HCT116 (cell line): ENCODE data around the gene PRSS35. TPM values are rescaled to one million over a fixed set of nuclear protein-coding genes. Genes with fewer than 3 reads are reported as not detected.

ENCODE experiments used
- ATAC-seq: fragments of 200-7000 bp; cut with Tn5 transposase; 2 replicates; pipeline ENCODE4 v1.9.1; 2020; ENCODE audit warnings: mild to moderate bottlenecking, moderate library complexity
- BruUV-seq: library from RNA; stranded (reverse); fragments of 400-500 nt; replicated peaks from 2 replicates; lab custom pipeline; 2021; lab: Mats Ljungman, UMichigan
- CTCF ChIA-PET: fragments of 300-600 bp; sonication (Branson Sonifier 250); formaldehyde crosslinking; loops from one replicate; lab custom pipeline; 2021; ENCODE audit warnings: antibody characterized with exemption; lab: Charles Lee
- POLR2A ChIA-PET: fragments of 300-600, 350-600 bp; sonication (Branson Sonifier 250); formaldehyde crosslinking; loops from one replicate; lab custom pipeline; 2021; ENCODE audit warnings: antibody characterized with exemption; lab: Charles Lee
- RAD21 ChIA-PET, 2 experiments: fragments of 300-600 bp; sonication (Branson Sonifier 250); formaldehyde crosslinking; loops; one replicate each; lab custom pipeline; 2023; ENCODE audit warnings: low total read pairs in 2 of 2; ENCODE audit not compliant: uncharacterized antibody in 2 of 2, unreplicated experiment in 2 of 2, low non-redundant PET in 1 of 2; lab: Charles Lee
- DNase-seq: peaks from one replicate; pipeline ENCODE4 v3.0.0-alpha.2; 2010; ENCODE audit warnings: low read depth, low spot score
- H2AFZ ChIP-seq: fragments of 200-600 bp; shearing (Covaris generic), sonication (generic); 2 replicates; pipeline ENCODE4 v1.6.1; 2017; ENCODE audit warnings: low read depth, mixed run types, mixed read lengths, antibody characterized with exemption, low read length; ENCODE audit not compliant: poor library complexity, severe bottlenecking
- H3K27ac ChIP-seq: 2 replicates; pipeline ENCODE4 v1.5.1; 2012; ENCODE audit warnings: low read depth, low read length
- H3K27me3 ChIP-seq: fragments of 200-600 bp; sonication (generic); 2 replicates; pipeline ENCODE4 v1.6.1; 2016; ENCODE audit warnings: mixed run types, low read length, mixed read lengths; ENCODE audit not compliant: insufficient read depth
- H3K36me3 ChIP-seq, 2 experiments: fragments of 200-500 bp in 1 of 2; fragments of 200-600 bp in 1 of 2; sonication (Bioruptor generic) in 1 of 2; sonication (generic) in 1 of 2; 2 replicates each; pipeline versions ENCODE4 v1.5.1 to v1.6.1; 2014 to 2016; ENCODE audit warnings: low read length in 2 of 2, inconsistent platforms in 1 of 2, mixed read lengths in 1 of 2, mixed run types in 1 of 2; ENCODE audit not compliant: insufficient read depth in 2 of 2, control insufficient read depth in 1 of 2
- H3K4me1 ChIP-seq, 2 experiments: fragments of 200-600 bp in 1 of 2; sonication (generic) in 1 of 2; 2 replicates each; pipeline versions ENCODE4 v1.5.1 to v1.6.1; 2012 to 2017; ENCODE audit warnings: low read length in 2 of 2, inconsistent platforms in 1 of 2, mild to moderate bottlenecking in 1 of 2, mixed read lengths in 1 of 2, mixed run types in 1 of 2, moderate library complexity in 1 of 2; ENCODE audit not compliant: insufficient read depth in 2 of 2, control insufficient read depth in 1 of 2
- H3K4me2 ChIP-seq: fragments of 200-600 bp; sonication (generic); 2 replicates; pipeline ENCODE4 v1.6.1; 2017; ENCODE audit warnings: mixed run types, low read length, mixed read lengths
- H3K4me3 ChIP-seq, 2 experiments: fragments of 200-600 bp in 1 of 2; sonication (generic) in 1 of 2; replicated peaks in 1 of 2; 2 replicates each; pipeline ENCODE4 v1.5.1; 2011 to 2016; ENCODE audit warnings: low read length in 2 of 2, control low read depth in 1 of 2, low read depth in 1 of 2, mild to moderate bottlenecking in 1 of 2, mixed read lengths in 1 of 2, mixed run types in 1 of 2
- H3K79me2 ChIP-seq: fragments of 200-600 bp; sonication (generic); 2 replicates; pipeline ENCODE4 v1.6.1; 2017; ENCODE audit warnings: mild to moderate bottlenecking, mixed run types, low read length, moderate library complexity, mixed read lengths; ENCODE audit not compliant: insufficient read depth
- H3K9ac ChIP-seq: fragments of 200-600 bp; sonication (generic); 2 replicates; pipeline ENCODE4 v1.6.1; 2016; ENCODE audit warnings: low read length, mixed read lengths
- H3K9me2 ChIP-seq: fragments of 200-600 bp; sonication (generic), shearing (Covaris generic); 2 replicates; pipeline ENCODE4 v1.6.1; 2017; ENCODE audit warnings: mixed run types, mild to moderate bottlenecking, moderate library complexity; ENCODE audit not compliant: insufficient read depth
- H3K9me3 ChIP-seq, 2 experiments: fragments of 200-500 bp in 1 of 2; fragments of 200-600 bp in 1 of 2; sonication (Bioruptor generic) in 1 of 2; sonication (generic) in 1 of 2; 2 replicates each; pipeline ENCODE4 v1.6.1; 2014 to 2017; ENCODE audit warnings: low read length in 2 of 2, mixed read lengths in 2 of 2, inconsistent platforms in 1 of 2, low read depth in 1 of 2, mild to moderate bottlenecking in 1 of 2, mixed run types in 1 of 2, moderate library complexity in 1 of 2; ENCODE audit not compliant: control insufficient read depth in 1 of 2, insufficient read depth in 1 of 2
- H4K20me1 ChIP-seq: fragments of 200-600 bp; sonication (generic), shearing (Covaris generic); 2 replicates; pipeline ENCODE4 v1.6.1; 2017; ENCODE audit warnings: mixed run types, mild to moderate bottlenecking, moderate library complexity; ENCODE audit not compliant: insufficient read depth
- CBX3 ChIP-seq: IDR thresholded peaks from 2 replicates; pipeline ENCODE4 v1.6.1; 2012; ENCODE audit warnings: low read depth
- CEBPB ChIP-seq: IDR thresholded peaks from 2 replicates; pipeline ENCODE4 v1.6.1; 2012; ENCODE audit warnings: low read depth
- EGR1 ChIP-seq: IDR thresholded peaks from 2 replicates; pipeline ENCODE4 v1.6.1; 2012; ENCODE audit warnings: low read depth
- ELF1 ChIP-seq: IDR thresholded peaks from 2 replicates; pipeline ENCODE4 v1.6.1; 2012; ENCODE audit warnings: low read depth, borderline replicate concordance
- EZH2 ChIP-seq: fragments of 200-600 bp; sonication (generic); IDR thresholded peaks from 2 replicates; pipeline ENCODE4 v1.6.1; 2017; ENCODE audit warnings: antibody characterized with exemption, mixed run types
- FOSL1 ChIP-seq: IDR thresholded peaks from 2 replicates; pipeline ENCODE4 v1.6.1; 2012; ENCODE audit warnings: low read depth
- JUND ChIP-seq: IDR thresholded peaks from 2 replicates; pipeline ENCODE4 v1.6.1; 2012
- POLR2A ChIP-seq: IDR thresholded peaks from 2 replicates; pipeline ENCODE4 v1.7.0; 2011; ENCODE audit warnings: borderline replicate concordance; ENCODE audit not compliant: insufficient read depth, insufficient read length; ENCODE audit errors: extremely low read depth
- POLR2AphosphoS5 ChIP-seq: IDR thresholded peaks from 2 replicates; pipeline ENCODE4 v1.6.1; 2011; ENCODE audit warnings: mild to moderate bottlenecking, low read depth, low read length, moderate library complexity
- RAD21 ChIP-seq: IDR thresholded peaks from 2 replicates; pipeline ENCODE4 v1.6.1; 2012; ENCODE audit warnings: low read depth, mild to moderate bottlenecking
- SIN3A ChIP-seq: IDR thresholded peaks from 2 replicates; pipeline ENCODE4 v1.6.1; 2012; ENCODE audit warnings: low read depth
- SP1 ChIP-seq: IDR thresholded peaks from 2 replicates; pipeline ENCODE4 v1.6.1; 2012; ENCODE audit warnings: low read depth
- SRF ChIP-seq: IDR thresholded peaks from 2 replicates; pipeline ENCODE4 v1.6.1; 2012; ENCODE audit warnings: low read depth
- TCF7L2 ChIP-seq: IDR thresholded peaks from 2 replicates; pipeline ENCODE4 v1.7.0; 2011; ENCODE audit warnings: borderline replicate concordance, inconsistent platforms; ENCODE audit not compliant: insufficient read depth, insufficient read length; ENCODE audit errors: extremely low read depth
- YY1 ChIP-seq: IDR thresholded peaks from 2 replicates; pipeline ENCODE4 v1.6.1; 2011; ENCODE audit warnings: low read length, low read depth, moderate library complexity, mild to moderate bottlenecking; ENCODE audit not compliant: insufficient replicate concordance; ENCODE audit errors: extremely low read depth
- ZFX ChIP-seq: fragments of 450-650 bp; IDR thresholded peaks from 2 replicates; pipeline ENCODE4 v1.6.1; 2017
- ZNF274 ChIP-seq: fragments of 200-500 bp; sonication (Bioruptor generic); IDR thresholded peaks from 2 replicates; pipeline ENCODE4 v1.6.1; 2014; ENCODE audit warnings: mild to moderate bottlenecking, low read depth, low read length, inconsistent platforms
- intact Hi-C: fragments of 100-400 bp; cut with micrococcal nuclease; formaldehyde crosslinking; loops from 2 replicates; pipeline ENCODE4 v1.10.0; 2022
- total RNA-seq: library from RNA; stranded (reverse); gene quantifications from one replicate; pipeline ENCODE4 v1.2.1, GENCODE V29; 2021; ENCODE audit not compliant: unreplicated experiment
- TF ChIP-seq, protein P1 (sequence below): IDR thresholded peaks from 2 replicates; pipeline ENCODE4 v1.6.1; 2012
- TF ChIP-seq, protein P2 (sequence below): IDR thresholded peaks from 2 replicates; pipeline ENCODE4 v1.6.1; 2012
- TF ChIP-seq, protein P3 (sequence below): IDR thresholded peaks from 2 replicates; pipeline ENCODE4 v1.6.1; 2011; ENCODE audit warnings: mild to moderate bottlenecking, low read length, moderate library complexity; ENCODE audit not compliant: insufficient replicate concordance; ENCODE audit errors: extremely low read depth

PRSS35 gene
- total RNA-seq, 1 experiment from 2014 or later = 0.37 TPM

- Histone ChIP-seq H3K9ac (no peak overlapping the region), H3K27me3 (no peaks in the 10 kb centered on the region), H4K20me1 (no peaks in the 10 kb centered on the region), H3K9me2 (no peaks in the 10 kb centered on the region), H3K4me2 (no peak overlapping the region), H3K4me1 (peaks cover 0 to 10% of the 10 kb centered on the region in 2 experiments; a peak in 1 of 4 replicates), H3K4me3 (no peak overlapping the region), H3K9me3 (no peaks in the 10 kb centered on the region), H3K36me3 (no peaks in the 10 kb centered on the region), H3K79me2 (no peaks in the 10 kb centered on the region), H3K27ac (no peak overlapping the region), H2AFZ (no peak overlapping the region)
- TF ChIP-seq ZNF274 = no peak
- TF ChIP-seq, protein P1, sequence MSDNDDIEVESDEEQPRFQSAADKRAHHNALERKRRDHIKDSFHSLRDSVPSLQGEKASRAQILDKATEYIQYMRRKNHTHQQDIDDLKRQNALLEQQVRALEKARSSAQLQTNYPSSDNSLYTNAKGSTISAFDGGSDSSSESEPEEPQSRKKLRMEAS = no peak
- no peak for TF ChIP-seq EZH2
- no peak for TF ChIP-seq POLR2A
- no peak for TF ChIP-seq SP1
- no peak for TF ChIP-seq SRF
- TF ChIP-seq YY1 = no peak
- TF ChIP-seq TCF7L2 = no peak
- ATAC-seq = no peak
- intact Hi-C loops = no loop called here
- RAD21 ChIA-PET = no interaction called here
- POLR2A ChIA-PET = no interaction called here
- DNase-seq = no peak
- CTCF ChIA-PET = interaction anchor here (2.0 to 6.9 kb wide), 2 partner anchors 91 to 443 kb away, joined by 7 to 120 read pairs; partner anchors contain the start of genes DOP1A and UBE3D
- no TSS peak for BruUV-seq
These were observed 2.9 kb upstream of the PRSS35 start for GRCh38 chr6:83509441-83509840.

DNA sequence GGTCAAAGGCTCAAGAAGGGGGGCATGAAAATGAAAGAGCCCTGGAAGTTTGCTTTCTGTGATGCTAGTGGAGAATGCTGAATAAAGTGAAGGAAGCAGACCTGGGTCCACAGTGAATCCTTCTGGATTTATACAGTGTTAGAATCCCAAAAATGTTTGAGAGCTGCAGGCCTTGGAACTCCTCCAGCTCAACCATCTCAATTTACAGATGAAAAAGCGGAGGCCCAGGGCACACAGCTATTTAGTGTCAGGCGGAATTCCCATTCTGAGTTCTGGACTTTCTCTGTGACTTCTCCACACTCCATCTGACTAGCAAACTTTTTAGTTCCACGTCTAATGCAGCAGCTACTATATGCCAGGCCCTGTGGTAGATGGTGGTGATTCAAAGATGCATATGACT, 1.5 kb upstream of the PRSS35 start:
- no peak overlapping the region for H3K27ac ChIP-seq
- H3K27me3 ChIP-seq = no peaks in the 10 kb centered on the region
- intact Hi-C loops = loop anchor here (5.0 kb wide), 1 partner anchor 1263 kb away; the partner anchor contains the start of gene IBTK
- no peaks in the 10 kb centered on the region for H3K36me3 ChIP-seq
- H3K4me3 ChIP-seq = no peak overlapping the region
- no peaks in the 10 kb centered on the region for H3K79me2 ChIP-seq
- ChIA-PET POLR2A (no interaction called here), RAD21 (no interaction called here), CTCF (interaction anchor here (1.4 to 6.9 kb wide), 4 partner anchors 92 to 444 kb away, joined by 6 to 120 read pairs (median 16); partner anchors contain the start of genes DOP1A and UBE3D)
- H3K4me1 ChIP-seq = peaks cover 0 to 10% of the 10 kb centered on the region in 2 experiments; a peak in 1 of 4 replicates
- no peaks in the 10 kb centered on the region for H3K9me2 ChIP-seq
- peak overlapping the region; percentile 87 for H2AFZ ChIP-seq
- BruUV-seq = no TSS peak
- H4K20me1 ChIP-seq = no peaks in the 10 kb centered on the region
- no peak for ATAC-seq
- H3K9me3 ChIP-seq = no peaks in the 10 kb centered on the region
- H3K9ac ChIP-seq = no peak overlapping the region
- no peak for DNase-seq
- no peak overlapping the region for H3K4me2 ChIP-seq
- TF ChIP-seq SRF (no peak), RAD21 (no peak), JUND (no peak), FOSL1 (no peak), TCF7L2 (no peak), ZFX (no peak), CBX3 (no peak), SP1 (no peak), YY1 (no peak), ELF1 (no peak), EGR1 (no peak), POLR2AphosphoS5 (no peak), SIN3A (no peak), POLR2A (no peak), CEBPB (no peak)
- TF ChIP-seq, protein P2, sequence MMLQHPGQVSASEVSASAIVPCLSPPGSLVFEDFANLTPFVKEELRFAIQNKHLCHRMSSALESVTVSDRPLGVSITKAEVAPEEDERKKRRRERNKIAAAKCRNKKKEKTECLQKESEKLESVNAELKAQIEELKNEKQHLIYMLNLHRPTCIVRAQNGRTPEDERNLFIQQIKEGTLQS = no peak
- TF ChIP-seq, protein P1 = no peak
- TF ChIP-seq, protein P3, sequence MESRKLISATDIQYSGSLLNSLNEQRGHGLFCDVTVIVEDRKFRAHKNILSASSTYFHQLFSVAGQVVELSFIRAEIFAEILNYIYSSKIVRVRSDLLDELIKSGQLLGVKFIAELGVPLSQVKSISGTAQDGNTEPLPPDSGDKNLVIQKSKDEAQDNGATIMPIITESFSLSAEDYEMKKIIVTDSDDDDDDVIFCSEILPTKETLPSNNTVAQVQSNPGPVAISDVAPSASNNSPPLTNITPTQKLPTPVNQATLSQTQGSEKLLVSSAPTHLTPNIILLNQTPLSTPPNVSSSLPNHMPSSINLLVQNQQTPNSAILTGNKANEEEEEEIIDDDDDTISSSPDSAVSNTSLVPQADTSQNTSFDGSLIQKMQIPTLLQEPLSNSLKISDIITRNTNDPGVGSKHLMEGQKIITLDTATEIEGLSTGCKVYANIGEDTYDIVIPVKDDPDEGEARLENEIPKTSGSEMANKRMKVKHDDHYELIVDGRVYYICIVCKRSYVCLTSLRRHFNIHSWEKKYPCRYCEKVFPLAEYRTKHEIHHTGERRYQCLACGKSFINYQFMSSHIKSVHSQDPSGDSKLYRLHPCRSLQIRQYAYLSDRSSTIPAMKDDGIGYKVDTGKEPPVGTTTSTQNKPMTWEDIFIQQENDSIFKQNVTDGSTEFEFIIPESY = no peak
